Head of caudate nucleus (tissue), 42 donors: ENCODE data around the gene ST3GAL3.

Experiments
- DNase-seq, 42 donors: peaks; one replicate each; pipeline versions ENCODE4 v3.0.0 to v3.0.0-alpha.2; 2020 to 2021; ENCODE audit warnings: mixed read lengths in 7 of 42
- intact Hi-C: fragments of 100-400 bp; cut with DNase I; formaldehyde crosslinking; loops from one replicate; pipeline ENCODE4 v1.15.0; 2022

The ST3GAL3 gene

DNA sequence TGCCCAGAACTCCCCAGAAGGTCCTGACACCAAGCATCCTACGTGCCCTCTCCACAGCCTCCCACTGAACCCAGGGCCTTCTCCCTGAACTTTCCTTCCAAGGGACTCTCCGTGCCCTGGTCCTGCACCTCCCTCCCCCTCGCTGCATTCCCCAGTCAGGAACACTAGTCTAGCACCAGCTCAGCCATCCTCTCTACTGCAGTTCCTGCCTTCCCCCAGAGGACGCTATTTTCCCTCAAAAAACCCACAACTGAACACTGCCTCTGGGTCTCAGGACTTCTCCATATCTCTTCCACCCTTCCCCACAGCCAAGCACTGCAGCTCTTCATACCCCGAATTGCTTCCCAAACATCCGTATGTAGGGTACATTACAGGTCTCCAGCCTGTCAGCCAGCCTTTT lies 213.7 kb downstream of the ST3GAL3 start:
- DNase-seq: no peak
- intact Hi-C loops: no loop called here

DNA sequence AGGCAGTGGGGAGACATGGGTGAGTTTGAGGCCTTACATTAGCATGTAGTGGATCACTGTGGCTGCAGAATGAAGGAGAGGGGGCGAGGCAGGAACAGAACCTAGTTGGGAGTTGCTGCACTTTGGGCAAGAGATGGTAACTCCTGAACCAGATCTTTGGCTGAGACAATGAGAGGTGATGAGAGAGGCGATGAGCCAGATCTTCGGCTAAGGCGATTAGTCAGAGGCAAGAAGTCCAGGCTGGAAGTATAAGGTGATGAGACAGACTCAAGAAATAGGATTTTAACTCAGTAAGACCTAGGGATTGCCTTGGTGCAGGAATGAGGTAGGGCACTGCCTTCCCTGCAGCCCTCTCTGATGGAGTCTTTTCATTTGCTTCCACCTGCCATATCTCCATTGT lies 217.2 kb downstream of the ST3GAL3 start:
- intact Hi-C loops: no loop called here
- DNase-seq: no peak

DNA sequence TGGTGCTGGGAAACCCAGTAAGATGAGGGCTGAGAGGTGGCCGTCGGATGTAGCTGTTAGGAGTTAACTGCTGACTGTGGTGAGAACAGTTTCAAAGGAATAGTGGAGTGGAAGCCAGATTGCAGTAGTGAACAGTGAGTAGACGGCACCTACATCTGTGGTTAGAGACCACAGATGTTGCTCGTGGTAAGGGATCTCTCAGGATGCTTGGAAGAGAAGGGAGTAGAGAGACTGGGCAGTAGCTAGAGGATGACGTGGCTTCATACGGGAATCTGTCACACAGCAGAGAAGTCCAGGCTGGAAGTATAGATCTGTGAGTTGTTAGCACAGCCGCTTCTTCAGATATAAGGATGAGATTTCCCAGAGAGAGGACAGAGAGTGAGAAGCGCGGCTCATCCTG lies 218.5 kb downstream of the ST3GAL3 start:
- no peak for DNase-seq
- intact Hi-C loops: loop anchor here (5.0 kb wide), 1 partner anchor 324 kb away; no protein-coding TSS in a partner anchor

DNA sequence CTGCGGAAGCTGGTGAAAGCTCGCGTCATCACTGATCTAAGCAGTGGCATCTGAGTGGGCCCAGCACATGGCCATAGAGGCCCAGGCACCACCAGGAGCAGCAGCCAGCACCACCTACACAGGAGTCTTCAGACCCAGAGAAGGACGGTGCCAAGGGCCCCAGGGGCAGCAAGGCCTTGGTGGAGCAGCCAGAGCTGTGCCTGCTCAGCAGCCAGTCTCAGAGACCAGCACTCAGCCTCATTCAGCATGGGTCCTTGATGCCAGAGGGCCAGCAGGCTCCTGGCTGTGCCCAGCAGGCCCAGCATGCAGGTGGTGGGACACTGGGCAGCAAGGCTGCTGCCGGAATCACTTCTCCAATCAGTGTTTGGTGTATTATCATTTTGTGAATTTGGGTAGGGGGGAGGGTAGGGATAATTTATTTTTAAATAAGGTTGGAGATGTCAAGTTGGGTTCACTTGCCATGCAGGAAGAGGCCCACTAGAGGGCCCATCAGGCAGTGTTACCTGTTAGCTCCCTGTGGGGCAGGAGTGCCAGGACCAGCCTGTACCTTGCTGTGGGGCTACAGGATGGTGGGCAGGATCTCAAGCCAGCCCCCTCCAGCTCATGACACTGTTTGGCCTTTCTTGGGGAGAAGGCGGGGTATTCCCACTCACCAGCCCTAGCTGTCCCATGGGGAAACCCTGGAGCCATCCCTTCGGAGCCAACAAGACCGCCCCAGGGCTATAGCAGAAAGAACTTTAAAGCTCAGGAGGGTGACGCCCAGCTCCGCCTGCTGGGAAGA lies 223.0 kb downstream of the ST3GAL3 start:
- peak in 6 of 42 donors; percentile 37 to 53 (median 44) for DNase-seq
- intact Hi-C loops: loop anchor here (5.0 to 10.0 kb wide), 3 partner anchors 104 to 406 kb away; partner anchors contain the start of gene SLC6A9

DNA sequence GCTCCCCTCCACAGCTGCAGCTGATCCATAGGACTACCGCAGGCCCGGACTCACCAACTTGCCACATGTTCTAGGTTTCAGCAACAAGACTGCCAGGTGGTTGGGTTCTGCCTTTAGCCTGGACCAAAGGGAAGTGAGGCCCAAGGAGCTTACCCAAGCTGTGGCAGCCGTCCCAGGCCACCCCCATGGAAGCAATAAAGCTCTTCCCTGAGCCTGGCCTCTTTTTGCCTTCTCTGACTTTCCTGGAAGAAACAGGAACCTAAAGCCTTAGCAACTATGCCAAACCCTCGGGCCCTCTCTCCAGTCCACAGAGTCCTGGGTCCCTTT lies 223.6 kb downstream of the ST3GAL3 start:
- intact Hi-C loops: loop anchor here (5.0 to 10.0 kb wide), 3 partner anchors 104 to 406 kb away; partner anchors contain the start of gene SLC6A9
- no peak for DNase-seq

DNA sequence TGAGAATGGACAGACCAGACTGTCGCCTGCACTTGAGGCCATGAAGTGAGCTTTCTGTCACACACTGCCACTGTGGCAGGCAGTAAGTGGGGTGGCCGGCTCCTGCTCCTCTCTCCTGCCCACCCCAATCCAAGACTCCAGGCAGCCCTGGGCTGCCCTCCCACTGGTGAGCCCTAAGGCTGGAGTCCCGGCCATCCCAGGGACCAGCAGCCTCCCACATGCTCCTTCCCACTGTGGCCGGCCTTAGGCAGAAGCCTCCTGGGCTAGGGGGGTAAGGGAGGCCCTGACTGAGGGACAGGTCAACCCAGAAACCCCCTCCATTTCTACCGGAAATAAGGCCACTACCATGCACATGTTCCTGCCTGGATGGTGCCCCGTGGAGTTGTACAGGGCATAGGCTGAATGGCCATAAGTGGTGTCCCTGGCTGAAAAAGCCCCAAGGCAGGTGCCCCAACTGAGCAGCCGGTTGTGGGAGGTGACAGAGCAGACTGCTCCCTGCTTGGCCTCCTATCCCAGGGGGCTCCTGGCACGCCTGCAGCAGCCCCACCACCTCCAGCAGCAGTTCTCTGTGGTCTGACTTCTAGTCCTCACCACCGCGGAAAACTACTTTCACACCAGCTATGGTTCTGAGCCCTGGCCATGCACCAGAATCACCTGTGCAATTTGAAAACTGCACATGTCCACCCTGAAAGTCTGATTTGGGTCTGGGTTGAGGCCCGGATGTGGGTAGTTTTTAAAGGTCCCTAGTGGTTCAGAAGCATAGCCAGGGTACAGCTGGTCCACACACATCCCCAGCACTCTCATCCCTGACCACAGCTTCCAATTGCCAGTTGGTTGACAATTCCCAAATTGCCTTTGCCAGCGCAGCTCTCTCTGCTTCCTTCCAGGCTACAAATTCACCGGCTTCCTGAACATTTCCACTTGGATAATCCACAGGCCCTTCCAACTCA lies 224.7 kb downstream of the ST3GAL3 start:
- intact Hi-C loops: loop anchor here (5.0 to 10.0 kb wide), 3 partner anchors 103 to 407 kb away; partner anchors contain the start of gene SLC6A9
- DNase-seq: no peak

DNA sequence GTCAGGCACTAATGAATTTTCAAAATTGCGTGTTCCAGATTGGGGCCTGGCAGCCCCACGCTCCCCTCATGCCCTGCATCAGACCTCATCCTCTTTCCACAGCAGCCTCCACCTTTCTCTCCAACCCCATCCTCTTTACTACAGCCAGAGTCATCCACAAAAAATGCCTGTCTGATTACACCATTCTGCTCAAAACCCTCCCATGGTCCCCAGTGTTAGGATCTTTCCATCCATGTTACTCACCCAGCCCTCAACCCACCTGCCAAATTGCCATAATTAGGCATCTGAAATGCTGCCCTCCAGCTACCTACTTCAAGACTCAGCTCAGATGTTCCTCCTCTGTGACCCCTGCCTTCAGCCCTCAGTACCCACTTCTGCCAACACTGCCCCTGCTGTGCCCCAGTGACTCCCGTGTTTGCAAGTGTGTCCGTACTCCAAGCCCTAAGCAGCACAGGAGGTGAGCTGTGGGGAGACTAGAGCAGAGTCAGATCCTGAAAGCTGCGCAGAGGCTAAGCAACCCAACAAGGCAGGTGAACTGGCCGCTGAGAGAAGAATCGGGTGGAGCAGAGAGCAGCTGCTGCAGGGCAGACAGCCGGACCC lies 225.6 kb downstream of the ST3GAL3 start:
- no peak for DNase-seq
- intact Hi-C loops: loop anchor here (5.0 to 10.0 kb wide), 3 partner anchors 102 to 408 kb away; partner anchors contain the start of gene SLC6A9

DNA sequence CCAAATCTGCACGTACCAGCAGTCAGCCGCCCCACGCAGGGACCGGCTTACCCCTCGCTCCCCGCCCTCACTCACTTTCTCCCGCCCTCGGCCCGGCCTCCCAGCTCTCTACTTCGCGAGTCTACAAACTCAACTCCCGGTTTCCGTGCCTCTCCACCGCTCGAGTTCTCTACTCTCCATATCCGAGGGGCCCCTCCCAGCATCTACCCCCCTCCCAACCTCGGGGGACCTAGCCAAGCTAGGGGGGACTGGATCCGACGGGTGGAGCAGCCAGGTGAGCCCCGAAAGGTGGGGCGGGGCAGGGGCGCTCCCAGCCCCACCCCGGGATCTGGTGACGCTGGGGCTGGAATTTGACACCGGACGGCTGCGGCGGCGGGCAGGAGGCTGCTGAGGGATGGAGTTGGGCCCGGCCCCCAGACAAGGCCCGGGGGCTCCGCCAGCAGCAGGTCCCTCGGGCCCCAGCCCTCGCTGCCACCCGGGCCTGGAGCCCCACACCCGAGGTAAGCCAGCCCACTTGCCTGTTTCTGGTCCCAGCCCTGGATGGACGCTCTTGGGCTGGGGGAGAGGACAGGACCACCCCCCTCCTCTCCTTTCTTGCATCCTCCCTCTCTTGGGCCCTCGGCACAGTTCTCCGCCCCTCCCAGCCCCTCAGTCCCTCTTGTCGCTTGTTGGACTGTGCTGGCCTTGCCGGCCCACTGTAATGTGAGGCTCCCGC lies 226.2 kb downstream of the ST3GAL3 start, which contains the start of gene ARTN:
TSS of gene ARTN (plus strand) at position 416 of the 715 bp plus-strand sequence. CDS start 1,856 bp downstream, outside the sequence.
- peak in 3 of 42 donors; percentile 26 to 39 (median 35) for DNase-seq
- intact Hi-C loops: loop anchor here (5.0 to 10.0 kb wide), 3 partner anchors 101 to 409 kb away; partner anchors contain the start of gene SLC6A9

DNA sequence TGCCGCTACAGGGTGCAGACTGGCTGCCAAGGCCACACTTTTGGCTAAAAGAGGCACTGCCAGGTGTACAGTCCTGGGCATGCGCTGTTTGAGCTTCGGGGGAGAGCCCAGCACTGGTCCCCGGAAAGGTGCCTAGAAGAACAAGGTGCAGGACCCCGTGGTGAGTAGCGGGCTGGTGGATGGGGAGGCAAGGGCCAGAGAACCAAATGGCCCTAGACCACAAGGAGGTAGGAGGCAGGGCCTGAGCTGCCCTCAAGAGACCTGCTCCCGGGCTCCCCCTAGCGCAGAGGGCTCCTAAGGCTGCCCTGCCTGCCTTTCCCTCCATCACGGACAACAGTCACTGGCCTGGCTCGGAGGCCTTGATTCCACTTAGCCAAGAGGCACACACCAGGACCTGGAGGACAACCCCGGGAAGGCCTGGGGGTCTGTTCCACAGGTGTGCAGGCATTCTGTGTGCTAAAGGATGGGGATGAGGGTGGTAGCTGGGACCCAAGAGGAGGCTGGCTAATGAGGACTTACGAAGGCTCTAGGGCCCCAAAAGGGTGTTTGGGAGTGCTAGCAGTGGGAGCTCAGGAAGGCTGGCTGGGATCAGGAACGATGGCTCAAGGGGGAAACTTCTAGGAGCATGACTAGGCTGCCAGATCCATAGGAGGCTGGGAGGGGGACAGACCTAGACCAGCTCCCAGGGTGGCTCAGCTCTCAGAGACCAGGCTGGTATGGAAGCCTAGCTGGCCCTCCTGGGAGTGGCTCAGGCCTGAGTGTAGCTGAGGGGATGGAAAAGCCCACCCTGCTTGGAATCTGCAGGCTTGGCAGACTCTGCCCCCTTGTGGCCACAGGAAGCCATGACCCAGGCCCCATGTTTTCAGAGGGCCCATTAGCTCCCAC lies 227.0 kb downstream of the ST3GAL3 start:
- DNase-seq: peak in 40 of 42 donors; percentile 46 to 89 (median 70)
- intact Hi-C loops: loop anchor here (5.0 to 10.0 kb wide), 3 partner anchors 100 to 410 kb away; partner anchors contain the start of gene SLC6A9

DNA sequence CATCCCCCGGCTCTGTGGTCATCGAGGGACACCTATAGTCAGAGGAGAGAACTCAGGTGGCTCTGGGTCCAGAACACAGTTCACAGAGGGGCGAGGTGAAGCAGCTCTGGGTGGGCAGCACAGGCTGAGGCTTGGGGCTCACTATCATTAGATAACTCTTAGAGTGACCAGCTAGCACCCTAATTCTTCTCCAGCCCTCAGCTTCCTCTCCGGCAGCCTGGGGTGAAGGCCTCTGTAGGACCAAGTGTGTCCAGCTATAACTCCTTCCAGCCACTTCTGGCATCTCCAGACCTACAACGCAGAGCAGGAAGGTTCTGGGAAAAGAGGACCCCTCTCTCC lies 227.6 kb downstream of the ST3GAL3 start:
- intact Hi-C loops: loop anchor here (5.0 to 10.0 kb wide), 3 partner anchors 100 to 410 kb away; partner anchors contain the start of gene SLC6A9
- no peak for DNase-seq

DNA sequence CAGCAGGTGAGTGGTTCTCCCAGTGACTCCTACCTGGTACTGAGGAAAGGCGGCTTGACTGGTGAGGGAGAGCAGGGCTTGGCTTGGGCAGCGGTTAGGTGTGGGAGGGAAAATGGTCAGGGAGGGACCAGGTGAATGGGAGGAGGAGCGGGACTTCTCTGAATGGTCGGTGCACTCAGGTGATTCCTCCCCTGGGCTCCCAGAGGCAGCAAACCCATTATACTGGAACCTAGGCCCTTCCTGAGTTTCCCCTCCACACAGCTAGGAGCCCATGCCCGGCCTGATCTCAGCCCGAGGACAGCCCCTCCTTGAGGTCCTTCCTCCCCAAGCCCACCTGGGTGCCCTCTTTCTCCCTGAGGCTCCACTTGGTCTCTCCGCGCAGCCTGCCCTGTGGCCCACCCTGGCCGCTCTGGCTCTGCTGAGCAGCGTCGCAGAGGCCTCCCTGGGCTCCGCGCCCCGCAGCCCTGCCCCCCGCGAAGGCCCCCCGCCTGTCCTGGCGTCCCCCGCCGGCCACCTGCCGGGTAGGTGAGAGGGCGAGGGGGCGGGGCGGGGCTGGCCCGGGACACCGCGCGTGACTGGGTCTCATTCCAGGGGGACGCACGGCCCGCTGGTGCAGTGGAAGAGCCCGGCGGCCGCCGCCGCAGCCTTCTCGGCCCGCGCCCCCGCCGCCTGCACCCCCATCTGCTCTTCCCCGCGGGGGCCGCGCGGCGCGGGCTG lies 228.5 kb downstream of the ST3GAL3 start:
- DNase-seq: peak in 2 of 42 donors; percentile 14 to 23
- intact Hi-C loops: loop anchor here (10.0 kb wide), 2 partner anchors 99 to 411 kb away; partner anchors contain the start of gene SLC6A9

DNA sequence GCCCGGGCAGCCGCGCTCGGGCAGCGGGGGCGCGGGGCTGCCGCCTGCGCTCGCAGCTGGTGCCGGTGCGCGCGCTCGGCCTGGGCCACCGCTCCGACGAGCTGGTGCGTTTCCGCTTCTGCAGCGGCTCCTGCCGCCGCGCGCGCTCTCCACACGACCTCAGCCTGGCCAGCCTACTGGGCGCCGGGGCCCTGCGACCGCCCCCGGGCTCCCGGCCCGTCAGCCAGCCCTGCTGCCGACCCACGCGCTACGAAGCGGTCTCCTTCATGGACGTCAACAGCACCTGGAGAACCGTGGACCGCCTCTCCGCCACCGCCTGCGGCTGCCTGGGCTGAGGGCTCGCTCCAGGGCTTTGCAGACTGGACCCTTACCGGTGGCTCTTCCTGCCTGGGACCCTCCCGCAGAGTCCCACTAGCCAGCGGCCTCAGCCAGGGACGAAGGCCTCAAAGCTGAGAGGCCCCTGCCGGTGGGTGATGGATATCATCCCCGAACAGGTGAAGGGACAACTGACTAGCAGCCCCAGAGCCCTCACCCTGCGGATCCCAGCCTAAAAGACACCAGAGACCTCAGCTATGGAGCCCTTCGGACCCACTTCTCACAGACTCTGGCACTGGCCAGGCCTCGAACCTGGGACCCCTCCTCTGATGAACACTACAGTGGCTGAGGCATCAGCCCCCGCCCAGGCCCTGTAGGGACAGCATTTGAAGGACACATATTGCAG lies 229.3 kb downstream of the ST3GAL3 start:
- peak in 21 of 42 donors; percentile 23 to 67 (median 54) for DNase-seq
- intact Hi-C loops: loop anchor here (10.0 kb wide), 2 partner anchors 98 to 412 kb away; partner anchors contain the start of gene SLC6A9

DNA sequence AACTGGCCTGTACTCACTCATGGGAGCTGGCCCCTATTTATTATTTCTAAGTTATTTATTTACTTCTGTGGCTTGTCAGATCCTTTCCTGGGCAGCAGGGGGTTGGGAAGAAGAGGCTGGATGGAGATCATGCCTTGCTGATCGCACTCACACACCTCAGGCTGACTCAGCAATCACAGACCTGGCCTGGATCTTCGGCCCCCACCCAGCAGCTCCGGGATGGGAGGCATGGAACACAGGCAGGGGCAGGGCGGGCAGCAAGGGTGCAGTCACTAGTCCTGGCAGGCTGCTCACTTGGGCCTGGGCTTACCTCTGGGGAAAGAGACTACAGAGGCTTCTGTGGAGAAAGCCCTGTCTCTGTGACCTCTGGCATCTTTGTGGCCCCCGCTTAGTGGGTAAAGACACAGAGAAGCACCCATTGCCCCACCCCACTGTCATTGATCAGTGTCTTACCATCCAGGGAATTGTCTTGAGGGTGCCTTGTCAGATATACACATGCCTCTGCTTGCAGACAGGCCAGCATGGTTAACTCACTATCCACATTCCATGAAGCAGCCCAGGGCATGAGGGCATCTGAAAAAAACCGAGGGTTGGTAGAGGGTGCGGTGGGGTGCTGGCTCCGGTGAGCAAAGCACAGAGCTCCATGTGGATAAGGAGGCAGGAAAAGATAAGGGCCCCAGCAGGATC lies 230.0 kb downstream of the ST3GAL3 start:
- intact Hi-C loops: loop anchor here (10.0 kb wide), 2 partner anchors 97 to 413 kb away; partner anchors contain the start of gene SLC6A9
- no peak for DNase-seq

DNA sequence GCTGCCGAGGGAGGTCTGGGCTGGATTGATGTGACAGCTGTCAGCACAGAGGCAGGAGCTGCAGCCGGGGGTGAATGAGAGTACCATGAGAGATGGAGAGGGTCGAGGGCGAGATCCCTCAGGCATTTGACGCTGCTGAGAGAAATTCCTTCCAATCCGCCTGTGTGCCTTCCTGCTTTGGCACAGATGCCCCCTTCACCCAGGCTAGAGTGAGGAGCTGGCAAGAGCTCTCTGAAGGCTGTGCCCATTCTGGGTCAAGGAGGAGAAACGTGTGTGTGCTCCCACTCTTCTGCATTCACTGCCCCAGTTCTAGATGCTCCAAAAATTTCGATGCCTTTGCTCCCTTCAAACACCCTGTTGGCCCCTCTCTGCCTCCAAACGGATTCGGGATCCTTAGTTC lies 231.0 kb downstream of the ST3GAL3 start:
- intact Hi-C loops: loop anchor here (10.0 kb wide), 2 partner anchors 96 to 414 kb away; partner anchors contain the start of gene SLC6A9
- DNase-seq: no peak
